Activated T-cell treated with anti-CD3 and anti-CD28 coated beads for 4 hours (primary cell): ENCODE measurements around the gene SUGP1.
A peak's percentile ranks its signal among the peaks of the same experiment; 100 is the strongest.
"Not testable (repeated sequence)": the region's sequence is repeated elsewhere in the genome, so short reads cannot be mapped to it uniquely, and the experiment has no call there.

Experiments
- DNase-seq: peaks from one replicate; pipeline ENCODE4 v3.0.0-alpha.2; 2020

SUGP1 gene

DNA sequence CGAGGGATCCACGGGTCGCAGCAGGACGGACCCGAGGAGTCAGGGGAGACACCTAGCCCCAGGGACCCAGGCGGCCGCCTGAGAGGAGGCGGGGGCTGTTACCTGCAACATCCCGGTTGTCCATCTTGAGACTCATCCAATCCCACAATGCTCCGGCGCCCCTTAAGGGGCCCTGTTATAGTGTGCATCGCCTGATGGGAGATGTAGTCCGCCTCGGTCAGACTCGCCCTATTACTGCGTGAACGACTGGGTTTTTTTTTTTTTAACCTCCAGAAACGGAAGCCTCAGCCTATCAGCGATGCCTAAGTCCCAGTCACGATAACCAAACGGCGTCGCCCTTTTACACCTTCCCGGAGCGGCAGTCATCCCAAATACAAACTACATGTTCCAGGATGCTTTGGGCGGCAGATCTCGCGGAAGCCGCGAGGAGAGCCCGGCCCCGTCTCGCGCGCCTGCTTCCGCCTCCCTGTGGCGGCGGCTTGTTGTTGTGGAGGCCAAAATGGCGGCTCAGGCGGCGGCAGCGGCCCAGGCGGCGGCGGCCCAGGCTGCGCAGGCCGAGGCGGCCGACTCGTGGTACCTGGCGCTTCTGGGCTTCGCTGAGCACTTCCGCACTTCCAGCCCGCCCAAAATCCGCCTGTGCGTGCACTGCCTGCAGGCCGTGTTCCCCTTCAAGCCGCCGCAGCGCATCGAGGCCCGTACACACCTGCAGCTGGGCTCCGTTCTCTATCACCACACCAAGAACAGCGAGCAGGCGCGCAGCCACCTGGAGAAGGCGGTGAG is at the start of gene SUGP1, which contains the start of gene MAU2:
TSS of gene SUGP1 (minus strand) at position 149 of the 780 bp plus-strand sequence. CDS start at position 136, 13 bp downstream.
TSS of gene MAU2 (plus strand) at position 469 of the 780 bp plus-strand sequence. CDS start at position 500, 31 bp downstream.
- peak; percentile 79 for DNase-seq

GRCh38 chr19:19368087-19368486 is 47.8 kb upstream of the SUGP1 start:
- DNase-seq, result no peak

DNA sequence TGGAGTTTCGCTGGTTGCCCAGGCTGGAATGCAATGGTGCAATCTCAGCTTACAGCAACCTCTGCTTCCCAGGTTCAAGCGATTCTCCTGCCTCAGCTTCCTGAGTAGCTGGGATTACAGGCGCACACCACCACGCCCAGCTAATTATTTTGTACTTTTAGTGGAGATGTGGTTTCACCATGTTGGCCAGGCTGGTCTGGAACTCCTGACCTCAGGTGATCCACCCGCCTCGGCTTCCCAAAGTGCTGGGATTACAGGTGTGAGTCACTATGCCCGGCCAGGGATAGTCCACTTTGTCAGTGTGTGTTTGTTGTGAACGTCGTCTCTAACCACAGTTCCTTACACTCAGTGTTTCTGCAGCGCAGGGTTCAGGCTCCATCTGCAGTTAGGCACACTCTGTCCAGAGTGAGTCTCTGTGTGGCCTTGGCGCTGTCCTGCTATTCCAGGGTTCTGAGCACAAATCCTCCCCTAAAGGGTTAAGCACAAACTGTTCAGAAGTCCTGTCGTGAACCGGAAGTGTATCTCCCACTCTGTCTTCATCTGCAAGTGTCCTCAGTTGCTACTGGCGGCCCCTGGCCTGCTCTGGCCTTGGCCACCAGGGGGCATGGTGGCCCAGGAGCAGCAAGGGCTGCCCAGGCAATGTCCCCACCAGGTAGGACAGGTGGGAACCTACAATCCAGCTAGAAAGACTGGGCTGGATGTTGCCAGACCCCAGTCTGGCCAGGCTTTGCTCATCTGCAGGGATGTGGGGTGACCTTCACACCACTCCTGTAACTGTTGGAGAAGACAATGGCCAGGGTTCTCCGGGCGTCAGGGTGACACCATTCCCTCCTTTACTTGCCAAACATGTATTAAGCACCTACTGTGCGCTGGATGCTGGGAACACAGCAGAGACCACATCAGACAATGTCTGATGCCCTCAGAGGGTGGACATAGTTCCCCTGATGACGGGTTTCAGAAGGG is 46.4 kb upstream of the SUGP1 start:
- peak; percentile 59 for DNase-seq

GRCh38 chr19:19362075-19362474 is 41.8 kb upstream of the SUGP1 start:
- DNase-seq, result no peak

GRCh38 chr19:19361075-19361594 is 40.8 kb upstream of the SUGP1 start:
- DNase-seq, result peak; percentile 56

- DNase-seq, result no peak
These were observed 36.7 kb upstream of the SUGP1 start for GRCh38 chr19:19356901-19357566.

- no peak for DNase-seq
These were observed 36.2 kb upstream of the SUGP1 start for GRCh38 chr19:19356500-19356899.

GRCh38 chr19:19355606-19356139 is 35.4 kb upstream of the SUGP1 start:
- no peak for DNase-seq

- no peak for DNase-seq
These were observed 34.6 kb upstream of the SUGP1 start for GRCh38 chr19:19354932-19355331.

GRCh38 chr19:19354007-19354406 is 33.7 kb upstream of the SUGP1 start:
- DNase-seq, result no peak

GRCh38 chr19:19352823-19353222 is 32.5 kb upstream of the SUGP1 start:
- no peak for DNase-seq

DNA sequence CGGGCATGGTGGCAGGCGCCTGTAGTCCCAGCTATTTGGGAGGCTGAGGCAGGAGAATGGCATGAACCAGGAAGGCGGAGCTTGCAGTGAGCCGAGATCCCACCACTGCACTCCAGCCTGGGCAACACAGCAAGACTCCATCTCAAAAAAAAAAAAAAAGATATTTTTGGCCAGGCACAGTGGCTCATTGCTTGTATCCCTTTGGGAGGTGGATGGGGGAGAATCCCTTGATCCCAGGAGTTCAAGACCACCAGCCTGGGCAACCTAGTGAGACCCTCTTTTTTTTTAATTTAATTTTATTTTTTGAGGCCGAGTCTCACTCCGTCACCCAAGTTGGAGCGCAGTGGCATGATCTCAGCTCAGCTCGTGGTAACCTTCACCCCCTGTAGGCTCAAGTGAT is 30.4 kb upstream of the SUGP1 start:
- DNase-seq, result not testable (repeated sequence)

GRCh38 chr19:19349365-19349764 is 29.1 kb upstream of the SUGP1 start:
- no peak for DNase-seq

- no peak for DNase-seq
These were observed 28.0 kb upstream of the SUGP1 start for GRCh38 chr19:19348266-19348665.

DNA sequence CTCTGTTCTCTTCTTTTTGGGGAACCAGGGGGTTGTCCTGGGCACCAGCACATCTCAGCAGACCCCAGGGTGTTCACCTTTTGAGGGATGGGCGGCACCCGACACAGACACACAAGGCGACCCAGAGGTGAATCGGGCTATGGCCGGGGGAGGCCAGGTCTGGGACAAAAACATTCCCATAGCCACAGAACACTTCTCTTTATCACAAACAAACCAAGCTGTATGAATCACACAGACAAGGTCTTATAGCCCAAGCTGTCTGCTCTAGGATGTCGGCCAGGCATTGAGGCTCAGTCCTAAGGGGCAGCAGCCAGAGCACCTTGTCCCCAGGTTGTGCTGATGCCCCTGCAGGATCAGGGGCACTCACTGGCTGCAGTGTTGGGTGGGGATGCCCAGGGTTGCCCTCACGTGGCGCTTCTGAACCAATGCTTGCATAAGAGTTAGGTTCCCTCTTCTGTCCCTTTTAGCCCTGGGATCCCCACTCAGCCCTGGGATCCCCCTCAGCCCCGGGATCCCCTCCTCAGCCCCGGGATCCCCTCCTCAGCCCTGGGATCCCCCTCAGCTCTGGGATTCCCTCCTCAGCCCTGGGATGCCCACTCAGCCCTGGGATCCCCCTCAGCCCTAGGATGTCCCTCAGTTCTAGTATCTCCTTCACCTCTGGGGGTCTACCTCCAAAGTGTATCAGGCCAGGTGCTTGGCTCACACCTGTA is 27.2 kb upstream of the SUGP1 start:
- DNase-seq, result no peak

GRCh38 chr19:19345970-19346369 is 25.7 kb upstream of the SUGP1 start:
- no peak for DNase-seq

- no peak for DNase-seq
These were observed 24.9 kb upstream of the SUGP1 start for GRCh38 chr19:19345232-19345631.

- DNase-seq, result no peak
These were observed 23.5 kb upstream of the SUGP1 start for GRCh38 chr19:19343762-19344161.

GRCh38 chr19:19343016-19343362 is 22.7 kb upstream of the SUGP1 start:
- no peak for DNase-seq

DNA sequence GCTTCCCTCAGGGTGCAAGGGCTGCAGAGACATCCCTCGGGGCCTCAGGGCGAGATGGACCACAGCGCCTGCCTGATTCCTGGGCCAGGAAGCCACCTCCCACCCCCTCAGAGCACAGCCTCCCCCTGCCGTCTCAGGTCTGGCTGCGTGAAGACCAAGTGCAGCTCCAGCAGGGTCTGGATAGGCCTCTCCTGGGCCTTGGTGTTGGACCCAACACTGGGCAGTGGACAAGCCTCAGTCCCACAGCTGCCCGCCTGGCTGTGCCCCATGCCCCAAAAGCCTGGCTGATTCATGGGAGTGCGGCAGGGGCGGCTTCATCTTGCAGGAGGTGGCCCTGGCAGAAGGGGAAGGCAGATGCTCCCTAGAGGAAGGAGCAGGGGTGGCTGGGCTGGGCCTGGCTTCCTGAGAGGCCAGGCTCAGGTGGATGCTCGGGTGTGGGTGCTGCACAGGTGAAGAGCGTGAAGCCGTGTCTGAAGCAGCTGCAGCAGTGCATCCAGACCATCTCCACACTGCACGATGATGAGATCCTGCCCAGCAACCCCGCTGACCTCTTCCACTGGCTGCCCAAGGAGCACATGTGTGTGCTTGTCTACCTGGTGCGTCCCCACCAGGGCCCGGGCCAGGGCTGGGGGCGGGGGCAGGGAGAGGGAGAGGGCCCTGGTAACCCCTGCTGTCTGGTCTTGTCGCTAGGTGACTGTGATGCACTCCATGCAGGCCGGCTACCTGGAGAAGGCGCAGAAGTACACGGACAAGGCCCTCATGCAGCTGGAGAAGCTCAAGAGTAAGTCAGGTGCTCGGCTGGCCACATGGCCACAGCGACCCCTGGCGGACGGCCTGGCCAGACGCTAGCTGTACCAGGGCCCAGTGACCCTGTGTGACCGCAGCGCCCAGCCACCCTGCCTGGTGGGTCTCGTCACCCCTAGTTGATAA is 22.0 kb upstream of the SUGP1 start:
- no peak for DNase-seq

DNA sequence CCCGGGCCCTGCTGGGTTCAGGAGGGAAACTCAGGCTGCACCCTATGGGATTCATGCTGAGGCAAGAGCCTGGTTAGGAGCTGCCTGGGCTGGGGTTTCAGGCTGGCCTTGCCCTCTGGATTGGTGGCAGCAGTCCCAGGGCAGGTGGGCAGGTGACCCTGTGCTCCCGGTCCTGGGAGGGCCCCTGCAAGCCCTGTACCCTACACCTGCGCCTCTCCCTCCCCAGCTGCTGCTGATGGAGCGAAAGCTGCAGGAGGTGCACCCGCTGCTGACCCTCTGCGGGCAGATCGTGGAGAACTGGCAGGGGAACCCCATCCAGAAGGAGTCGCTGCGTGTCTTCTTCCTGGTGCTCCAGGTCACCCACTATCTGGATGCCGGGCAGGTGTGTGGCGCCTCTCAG is 20.7 kb upstream of the SUGP1 start:
- no peak for DNase-seq
